HEK293T (cell line): ENCODE results near the gene ECI1.

Experiments used
- CTCF ChIA-PET: fragments of 350-600 bp; formaldehyde crosslinking; extraction: SDS; loops from one replicate; lab custom pipeline; 2021; ENCODE audit warnings: antibody characterized with exemption, inconsistent platforms; lab: Yijun Ruan, JAX
- POLR2A ChIA-PET: fragments of 350-600 bp; formaldehyde crosslinking; extraction: SDS; loops from one replicate; lab custom pipeline; 2020; ENCODE audit warnings: antibody characterized with exemption, inconsistent platforms; lab: Yijun Ruan, JAX
- DNase-seq: peaks from one replicate; pipeline ENCODE4 v3.0.0; 2012; ENCODE audit warnings: mixed read lengths; ENCODE audit errors: extremely low spot score
- ARNT ChIP-seq: fragments of 450-650 bp; IDR thresholded peaks from 2 replicates; pipeline ENCODE4 v1.6.1; 2017; ENCODE audit warnings: mild to moderate bottlenecking
- BHLHE40 ChIP-seq: fragments of 450-650 bp; IDR thresholded peaks from 2 replicates; pipeline ENCODE4 v1.6.1; 2016; ENCODE audit warnings: mild to moderate bottlenecking, moderate library complexity, borderline replicate concordance
- CTBP1 ChIP-seq: fragments of 450-650 bp; IDR thresholded peaks from 2 replicates; pipeline ENCODE4 v1.6.1; 2016; ENCODE audit warnings: borderline replicate concordance
- ELF4 ChIP-seq: fragments of 450-650 bp; IDR thresholded peaks from 2 replicates; pipeline ENCODE4 v1.6.1; 2017; ENCODE audit warnings: antibody characterized with exemption
- FOXA1 ChIP-seq: fragments of 450-650 bp; IDR thresholded peaks from 2 replicates; pipeline ENCODE4 v1.6.1; 2016; ENCODE audit warnings: mild to moderate bottlenecking
- FOXK2 ChIP-seq: fragments of 450-650 bp; IDR thresholded peaks from 2 replicates; pipeline ENCODE4 v1.6.1; 2016; ENCODE audit warnings: mild to moderate bottlenecking
- FOXM1 ChIP-seq: fragments of 450-650 bp; IDR thresholded peaks from 2 replicates; pipeline ENCODE4 v1.6.1; 2017; ENCODE audit warnings: mild to moderate bottlenecking, borderline replicate concordance
- HDGF ChIP-seq: fragments of 450-650 bp; IDR thresholded peaks from 2 replicates; pipeline ENCODE4 v1.6.1; 2017; ENCODE audit warnings: antibody characterized with exemption, borderline replicate concordance
- L3MBTL2 ChIP-seq: fragments of 450-650 bp; conservative IDR thresholded peaks from 2 replicates; pipeline ENCODE4 v1.6.1; 2016; ENCODE audit warnings: mild to moderate bottlenecking
- LEF1 ChIP-seq: fragments of 450-650 bp; IDR thresholded peaks from 2 replicates; pipeline ENCODE4 v1.6.1; 2017; ENCODE audit warnings: mild to moderate bottlenecking, borderline replicate concordance
- NFRKB ChIP-seq: fragments of 450-650 bp; IDR thresholded peaks from 2 replicates; pipeline ENCODE4 v1.6.1; 2016; ENCODE audit warnings: mild to moderate bottlenecking, moderate library complexity
- SP1 ChIP-seq: fragments of 450-650 bp; IDR thresholded peaks from 2 replicates; pipeline ENCODE4 v1.6.1; 2017
- SUZ12 ChIP-seq: fragments of 450-650 bp; IDR thresholded peaks from 2 replicates; pipeline ENCODE4 v1.6.1; 2016; ENCODE audit warnings: mild to moderate bottlenecking
- TARDBP ChIP-seq: fragments of 450-650 bp; IDR thresholded peaks from 2 replicates; pipeline ENCODE4 v1.6.1; 2016
- ZNF384 ChIP-seq: fragments of 450-650 bp; IDR thresholded peaks from 2 replicates; pipeline ENCODE4 v1.6.1; 2016
- TF ChIP-seq, protein P1 (sequence below): fragments of 450-650 bp; IDR thresholded peaks from 2 replicates; pipeline ENCODE4 v1.6.1; 2016

Gene ECI1

DNA sequence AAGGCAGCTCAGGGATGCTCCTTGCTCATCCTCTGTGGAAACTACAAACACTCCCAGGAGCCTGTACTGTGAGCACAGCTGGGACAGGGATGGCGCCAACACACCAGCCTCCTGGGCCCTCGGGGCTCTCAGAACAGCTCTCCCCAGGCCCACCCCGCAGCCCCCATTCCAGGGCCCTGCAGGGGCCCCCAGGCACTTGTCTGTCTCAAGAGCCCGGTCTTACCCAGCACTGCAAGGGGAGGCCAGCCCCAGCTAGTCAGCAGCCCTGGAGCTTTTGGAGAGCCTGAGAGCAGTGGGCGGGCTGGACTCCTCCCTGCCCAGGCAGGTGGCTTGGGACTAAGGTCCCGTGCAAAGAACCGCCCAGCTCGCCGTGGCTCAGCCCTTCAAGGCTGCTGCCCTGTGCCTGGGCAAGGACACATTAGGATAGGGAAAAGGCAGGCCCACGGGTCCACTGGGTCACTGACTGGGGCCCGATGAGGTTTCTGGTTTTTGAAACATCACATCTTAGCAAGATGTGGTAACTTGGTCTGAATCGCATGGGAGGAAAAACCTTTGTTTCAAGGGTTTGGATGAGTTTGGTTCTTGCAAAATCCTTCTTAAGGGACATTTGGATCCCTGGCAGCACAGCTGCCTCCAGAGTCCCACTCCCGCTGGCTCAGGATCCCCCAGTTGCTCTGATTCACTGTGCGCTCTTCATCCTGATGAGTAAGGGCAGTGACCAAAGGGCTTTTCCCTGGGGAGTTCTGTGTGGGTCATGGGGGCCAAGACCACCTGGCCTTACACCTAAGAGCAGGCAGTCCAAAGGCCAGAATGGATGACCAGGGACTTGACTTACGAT is 12.3 kb downstream of the ECI1 start:
- ChIA-PET POLR2A (interaction anchor here (0.7 to 1.5 kb wide), 3 partner anchors 13 to 24 kb away, joined by 3 to 8 read pairs (median 4); partner anchors contain the start of genes ECI1 and PGP), CTCF (interaction anchor here (0.6 to 0.7 kb wide), 2 partner anchors 13 to 216 kb away, joined by 4 read pairs; partner anchors contain the start of gene ECI1)
- no peak for DNase-seq
- TF ChIP-seq CTBP1 (no peak), ELF4 (no peak), HDGF (no peak), SP1 (no peak), NFRKB (no peak)

- no peak for DNase-seq
- CTCF ChIA-PET, result interaction anchor here (0.6 to 0.7 kb wide), 2 partner anchors 13 to 215 kb away, joined by 4 read pairs; partner anchors contain the start of gene ECI1
- no peak for TF ChIP-seq CTBP1
- POLR2A ChIA-PET, result interaction anchor here (0.7 to 1.5 kb wide), 4 partner anchors 13 to 23 kb away, joined by 3 to 8 read pairs (median 4); partner anchors contain the start of genes ECI1 and PGP
These were observed 13.1 kb downstream of the ECI1 start for GRCh38 chr16:2238150-2238837.

GRCh38 chr16:2237493-2238149 is 13.8 kb downstream of the ECI1 start:
- POLR2A ChIA-PET, result interaction anchor here (1.4 to 1.5 kb wide), 2 partner anchors 14 to 23 kb away, joined by 4 to 8 read pairs; partner anchors contain the start of genes ECI1 and PGP

DNA sequence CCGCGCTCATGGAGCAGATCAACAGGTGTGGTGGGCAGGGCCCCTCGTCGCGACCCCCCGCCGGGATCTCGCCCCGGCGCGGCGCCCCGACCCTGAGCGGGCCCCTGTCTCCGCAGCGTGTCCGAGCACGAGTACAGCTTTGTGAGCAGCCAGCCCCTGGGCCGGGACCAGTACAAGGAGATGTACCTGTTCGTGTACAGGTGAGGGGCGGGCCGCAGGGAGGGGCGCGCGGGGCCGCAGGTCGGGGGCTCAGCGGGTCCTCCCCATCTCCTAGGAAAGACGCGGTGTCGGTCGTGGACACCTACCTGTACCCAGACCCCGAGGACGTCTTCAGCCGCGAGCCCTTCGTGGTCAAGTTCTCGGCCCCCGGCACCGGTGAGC is 14.3 kb downstream of the ECI1 start:
- no peak for DNase-seq
- POLR2A ChIA-PET, result interaction anchor here (1.4 kb wide), 2 partner anchors 13 to 15 kb away, joined by 4 read pairs; partner anchors contain the start of gene ECI1
- TF ChIP-seq ELF4 (no peak), ZNF384 (no peak), NFRKB (no peak), HDGF (no peak), TARDBP (no peak), SUZ12 (no peak)
- CTCF ChIA-PET, result no interaction called here

More at GRCh38 chr16:2237493-2238149, 13.8 kb downstream of the ECI1 start:
- TF ChIP-seq TARDBP (no peak), FOXK2 (no peak), FOXA1 (no peak), ARNT (no peak), NFRKB (no peak), LEF1 (no peak), SP1 (no peak), ELF4 (no peak), BHLHE40 (no peak), SUZ12 (no peak), ZNF384 (no peak), CTBP1 (no peak), HDGF (no peak), FOXM1 (no peak), L3MBTL2 (no peak)
- TF ChIP-seq, protein P1, sequence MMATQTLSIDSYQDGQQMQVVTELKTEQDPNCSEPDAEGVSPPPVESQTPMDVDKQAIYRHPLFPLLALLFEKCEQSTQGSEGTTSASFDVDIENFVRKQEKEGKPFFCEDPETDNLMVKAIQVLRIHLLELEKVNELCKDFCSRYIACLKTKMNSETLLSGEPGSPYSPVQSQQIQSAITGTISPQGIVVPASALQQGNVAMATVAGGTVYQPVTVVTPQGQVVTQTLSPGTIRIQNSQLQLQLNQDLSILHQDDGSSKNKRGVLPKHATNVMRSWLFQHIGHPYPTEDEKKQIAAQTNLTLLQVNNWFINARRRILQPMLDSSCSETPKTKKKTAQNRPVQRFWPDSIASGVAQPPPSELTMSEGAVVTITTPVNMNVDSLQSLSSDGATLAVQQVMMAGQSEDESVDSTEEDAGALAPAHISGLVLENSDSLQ, result no peak
- CTCF ChIA-PET, result no interaction called here
- DNase-seq, result no peak

DNA sequence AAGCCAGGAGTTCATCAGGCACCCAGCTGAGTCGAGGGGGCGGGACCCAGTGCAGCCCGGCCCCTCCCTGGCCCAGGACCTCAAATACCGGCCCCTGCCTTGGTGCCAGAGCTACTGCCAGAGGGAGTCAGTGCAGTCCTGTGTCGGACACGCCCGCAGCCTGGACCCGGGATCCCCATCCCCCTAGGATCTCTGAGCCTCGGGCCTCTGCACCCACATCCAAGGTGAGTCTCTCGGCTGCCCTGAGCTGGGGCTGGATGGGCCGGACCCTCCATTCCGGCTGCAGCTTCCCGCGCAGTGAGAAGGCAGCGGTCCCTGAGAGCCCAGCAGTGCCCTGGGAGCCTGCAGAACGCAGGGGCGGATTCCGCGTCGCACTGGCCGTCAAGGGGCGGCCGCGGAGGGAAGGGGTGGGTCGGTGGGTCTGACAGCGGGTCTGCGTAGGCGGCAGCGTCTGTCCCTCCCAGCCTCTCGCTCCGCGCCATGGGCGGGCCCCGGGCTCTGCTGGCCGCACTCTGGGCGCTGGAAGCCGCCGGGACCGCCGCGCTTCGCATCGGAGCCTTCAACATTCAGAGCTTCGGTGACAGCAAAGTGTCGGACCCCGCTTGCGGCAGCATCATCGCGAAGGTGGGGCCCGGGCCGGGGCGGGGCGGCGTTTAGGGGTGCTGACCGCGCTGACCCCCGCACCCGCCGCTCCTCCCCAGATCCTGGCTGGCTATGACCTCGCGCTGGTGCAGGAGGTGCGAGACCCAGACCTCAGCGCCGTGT is 14.9 kb downstream of the ECI1 start, which contains the start of gene DNASE1L2:
TSS of gene DNASE1L2 (plus strand) at position 108 of the 765 bp plus-strand sequence. CDS start at position 481, 373 bp downstream.
- DNase-seq, result no peak
- TF ChIP-seq FOXA1 (no peak), CTBP1 (no peak), SUZ12 (no peak), ZNF384 (no peak), FOXM1 (no peak), LEF1 (no peak)
- TF ChIP-seq, protein P1, result no peak
- ChIA-PET POLR2A (interaction anchor here (0.6 to 1.4 kb wide), 4 partner anchors 13 to 81 kb away, joined by 3 to 4 read pairs (median 4); partner anchors contain the start of genes ECI1 and TRAF7), CTCF (no interaction called here)
